SK-N-MC (cell line): ENCODE data around the gene SLC35F2.

Experiments used
- EZH2 ChIP-seq: fragments of 200-600 bp; sonication (generic); IDR thresholded peaks from one replicate; pipeline ENCODE4 v1.6.1; 2017; ENCODE audit warnings: antibody characterized with exemption
- FOXP2 ChIP-seq: optimal IDR thresholded peaks from 2 replicates; pipeline ENCODE3; 2011; ENCODE audit warnings: mild to moderate bottlenecking, moderate library complexity; ENCODE audit not compliant: insufficient read depth; ENCODE audit errors: extremely low read length, control extremely low read depth
- POLR2AphosphoS5 ChIP-seq: IDR thresholded peaks from 2 replicates; pipeline ENCODE4 v1.6.1; 2012; ENCODE audit warnings: mild to moderate bottlenecking, low read depth, low read length, borderline replicate concordance

DNA sequence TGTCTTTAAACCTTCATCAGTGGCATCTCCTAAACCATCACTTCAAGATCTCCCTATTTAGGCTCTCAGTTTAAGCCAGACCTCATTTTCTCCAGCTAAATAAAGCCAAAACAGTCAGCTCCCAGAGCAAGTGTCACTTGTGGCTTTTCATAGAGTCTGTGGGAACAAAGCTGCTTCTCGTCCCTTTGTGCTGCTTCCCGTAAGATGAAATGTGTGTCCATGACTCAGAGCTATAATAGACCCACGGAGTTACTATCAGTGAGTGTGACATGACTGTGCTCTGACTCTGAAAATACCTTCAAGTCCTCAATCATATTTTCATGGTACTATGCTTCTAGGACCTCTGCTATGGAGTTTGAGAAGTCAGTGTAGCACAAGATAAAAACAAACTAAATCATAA is 89.4 kb downstream of the SLC35F2 start:
- TF ChIP-seq POLR2AphosphoS5 (no peak), EZH2 (no peak), FOXP2 (no peak)
